H1 (cell line): ENCODE data around the gene SSBP3. TPM values are rescaled to one million over a fixed set of nuclear protein-coding genes. Genes with fewer than 3 reads are reported as not detected.

Experiments used
- CREB1 ChIP-seq: IDR thresholded peaks from 2 replicates; pipeline ENCODE4 v1.6.1; 2012; ENCODE audit warnings: inconsistent platforms
- EZH2 ChIP-seq: fragments of 200-600 bp; sonication (generic); IDR thresholded peaks from 2 replicates; pipeline ENCODE4 v1.7.1; 2012; ENCODE audit warnings: low read depth, mild to moderate bottlenecking, moderate library complexity, low read length, inconsistent platforms; ENCODE audit not compliant: severe bottlenecking
- JUN ChIP-seq: IDR thresholded peaks from 2 replicates; pipeline ENCODE4 v1.6.1; 2011; ENCODE audit warnings: low read depth, mild to moderate bottlenecking, improper control_type of control experiment, low read length
- KDM5A ChIP-seq: fragments of 200-600 bp; IDR thresholded peaks from 2 replicates; pipeline ENCODE4 v1.7.1; 2012; ENCODE audit warnings: mild to moderate bottlenecking, low read length, inconsistent platforms, mixed read lengths
- PHF8 ChIP-seq: fragments of 200-600 bp; sonication (generic); conservative IDR thresholded peaks from 2 replicates; pipeline ENCODE4 v1.7.1; 2012; ENCODE audit warnings: low read depth, mild to moderate bottlenecking, inconsistent platforms, low read length, moderate library complexity
- RAD21 ChIP-seq, 2 experiments: IDR thresholded peaks in 1 of 2; conservative IDR thresholded peaks in 1 of 2; 2 replicates each; pipeline ENCODE4 v1.6.1; 2011; ENCODE audit warnings: low read depth in 2 of 2, low read length in 2 of 2, improper control_type of control experiment in 1 of 2, inconsistent platforms in 1 of 2, mild to moderate bottlenecking in 1 of 2, moderate library complexity in 1 of 2
- SIX5 ChIP-seq: IDR thresholded peaks from 2 replicates; pipeline ENCODE4 v1.6.1; 2011; ENCODE audit warnings: mild to moderate bottlenecking, low read depth, low read length
- TAF7 ChIP-seq: optimal IDR thresholded peaks from 2 replicates; pipeline ENCODE3; 2011; ENCODE audit warnings: low read depth, mild to moderate bottlenecking, inconsistent platforms, low read length, moderate library complexity, borderline replicate concordance
- polyA plus RNA-seq, 7 experiments: library from polyadenylated mRNA; depleted of rRNA in 3 of 7; stranded (reverse) in 5 of 7; unstranded in 2 of 7; fragments of >200 nt in 5 of 7; fragments of 200-250 nt in 2 of 7; gene quantifications; 1 replicate in 5 of 7; 2 replicates in 1 of 7; 4 replicates in 1 of 7; pipeline versions ENCODE4 v1.2.1 to v1.2.3, GENCODE V29; 2011 to 2013; ENCODE audit warnings: missing spikeins in 2 of 7, mixed read lengths in 2 of 7
- total RNA-seq: library from RNA; stranded (reverse); fragmentation: NEBNext Ultra II Directional; extraction: Animal tissue kit (Norgen Biotek cat#: 25700); gene quantifications from 2 replicates; pipeline ENCODE4 v1.2.1, GENCODE V29; 2021
- TF ChIP-seq, protein P1 (sequence below): fragments of 300-600 bp; sonication (generic); IDR thresholded peaks from 2 replicates; pipeline ENCODE4 v1.7.1; 2012; ENCODE audit warnings: low read length, moderate library complexity, mild to moderate bottlenecking, inconsistent platforms; ENCODE audit not compliant: insufficient replicate concordance

SSBP3 gene
- total and polyA plus RNA-seq, 2 of the 8 experiments (the other 6 are each of a cell fraction or from before 2014, with no cell fraction given) = 99.7 to 133 TPM

DNA sequence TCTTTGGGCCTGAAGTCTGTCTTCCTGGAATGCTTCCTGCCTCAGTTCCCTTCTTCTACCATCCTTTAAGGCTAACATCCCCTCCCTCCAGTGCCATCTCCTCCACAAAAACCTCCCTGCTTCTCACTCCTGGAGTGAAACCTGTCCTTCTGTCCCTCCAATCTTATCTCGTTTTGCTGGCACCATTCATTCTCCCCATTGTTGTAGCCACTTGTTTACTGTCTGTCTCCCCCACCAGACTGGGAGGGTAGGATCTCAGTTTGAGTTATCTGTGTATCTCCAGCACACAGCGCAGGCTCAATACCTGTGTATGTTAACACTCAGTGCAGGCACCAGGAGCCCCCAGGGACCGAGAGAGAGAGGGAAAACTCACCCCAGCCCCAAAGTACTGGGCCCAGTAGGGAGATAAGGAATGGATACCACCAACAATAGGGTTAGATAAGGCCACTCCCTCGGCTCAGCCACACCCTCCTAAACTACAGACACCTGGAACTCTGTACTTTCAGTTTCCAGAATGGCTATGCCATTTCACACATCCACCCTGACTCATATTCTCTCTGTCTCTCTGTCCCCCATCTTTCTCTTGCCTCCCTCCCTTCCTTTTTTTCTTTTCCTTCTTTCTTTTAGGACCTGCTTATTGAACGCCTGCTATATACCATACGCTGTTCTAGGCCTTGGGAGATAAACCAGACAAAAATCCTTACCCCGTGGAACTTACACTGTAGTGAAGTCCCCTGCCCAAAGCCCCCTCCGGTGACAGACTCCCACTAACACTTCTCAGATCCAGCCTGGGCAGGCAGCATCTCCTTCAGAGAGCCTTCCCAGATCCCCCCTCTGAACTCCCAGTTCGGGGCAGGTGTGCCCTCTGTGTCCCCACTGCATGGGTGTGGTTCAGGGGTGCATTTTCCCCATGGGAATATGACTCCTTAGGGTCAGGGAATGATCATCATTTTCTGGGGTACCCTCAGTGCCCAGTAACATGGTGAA, 3.3 kb upstream of the SSBP3 start (continued):
- TF ChIP-seq, protein P1, sequence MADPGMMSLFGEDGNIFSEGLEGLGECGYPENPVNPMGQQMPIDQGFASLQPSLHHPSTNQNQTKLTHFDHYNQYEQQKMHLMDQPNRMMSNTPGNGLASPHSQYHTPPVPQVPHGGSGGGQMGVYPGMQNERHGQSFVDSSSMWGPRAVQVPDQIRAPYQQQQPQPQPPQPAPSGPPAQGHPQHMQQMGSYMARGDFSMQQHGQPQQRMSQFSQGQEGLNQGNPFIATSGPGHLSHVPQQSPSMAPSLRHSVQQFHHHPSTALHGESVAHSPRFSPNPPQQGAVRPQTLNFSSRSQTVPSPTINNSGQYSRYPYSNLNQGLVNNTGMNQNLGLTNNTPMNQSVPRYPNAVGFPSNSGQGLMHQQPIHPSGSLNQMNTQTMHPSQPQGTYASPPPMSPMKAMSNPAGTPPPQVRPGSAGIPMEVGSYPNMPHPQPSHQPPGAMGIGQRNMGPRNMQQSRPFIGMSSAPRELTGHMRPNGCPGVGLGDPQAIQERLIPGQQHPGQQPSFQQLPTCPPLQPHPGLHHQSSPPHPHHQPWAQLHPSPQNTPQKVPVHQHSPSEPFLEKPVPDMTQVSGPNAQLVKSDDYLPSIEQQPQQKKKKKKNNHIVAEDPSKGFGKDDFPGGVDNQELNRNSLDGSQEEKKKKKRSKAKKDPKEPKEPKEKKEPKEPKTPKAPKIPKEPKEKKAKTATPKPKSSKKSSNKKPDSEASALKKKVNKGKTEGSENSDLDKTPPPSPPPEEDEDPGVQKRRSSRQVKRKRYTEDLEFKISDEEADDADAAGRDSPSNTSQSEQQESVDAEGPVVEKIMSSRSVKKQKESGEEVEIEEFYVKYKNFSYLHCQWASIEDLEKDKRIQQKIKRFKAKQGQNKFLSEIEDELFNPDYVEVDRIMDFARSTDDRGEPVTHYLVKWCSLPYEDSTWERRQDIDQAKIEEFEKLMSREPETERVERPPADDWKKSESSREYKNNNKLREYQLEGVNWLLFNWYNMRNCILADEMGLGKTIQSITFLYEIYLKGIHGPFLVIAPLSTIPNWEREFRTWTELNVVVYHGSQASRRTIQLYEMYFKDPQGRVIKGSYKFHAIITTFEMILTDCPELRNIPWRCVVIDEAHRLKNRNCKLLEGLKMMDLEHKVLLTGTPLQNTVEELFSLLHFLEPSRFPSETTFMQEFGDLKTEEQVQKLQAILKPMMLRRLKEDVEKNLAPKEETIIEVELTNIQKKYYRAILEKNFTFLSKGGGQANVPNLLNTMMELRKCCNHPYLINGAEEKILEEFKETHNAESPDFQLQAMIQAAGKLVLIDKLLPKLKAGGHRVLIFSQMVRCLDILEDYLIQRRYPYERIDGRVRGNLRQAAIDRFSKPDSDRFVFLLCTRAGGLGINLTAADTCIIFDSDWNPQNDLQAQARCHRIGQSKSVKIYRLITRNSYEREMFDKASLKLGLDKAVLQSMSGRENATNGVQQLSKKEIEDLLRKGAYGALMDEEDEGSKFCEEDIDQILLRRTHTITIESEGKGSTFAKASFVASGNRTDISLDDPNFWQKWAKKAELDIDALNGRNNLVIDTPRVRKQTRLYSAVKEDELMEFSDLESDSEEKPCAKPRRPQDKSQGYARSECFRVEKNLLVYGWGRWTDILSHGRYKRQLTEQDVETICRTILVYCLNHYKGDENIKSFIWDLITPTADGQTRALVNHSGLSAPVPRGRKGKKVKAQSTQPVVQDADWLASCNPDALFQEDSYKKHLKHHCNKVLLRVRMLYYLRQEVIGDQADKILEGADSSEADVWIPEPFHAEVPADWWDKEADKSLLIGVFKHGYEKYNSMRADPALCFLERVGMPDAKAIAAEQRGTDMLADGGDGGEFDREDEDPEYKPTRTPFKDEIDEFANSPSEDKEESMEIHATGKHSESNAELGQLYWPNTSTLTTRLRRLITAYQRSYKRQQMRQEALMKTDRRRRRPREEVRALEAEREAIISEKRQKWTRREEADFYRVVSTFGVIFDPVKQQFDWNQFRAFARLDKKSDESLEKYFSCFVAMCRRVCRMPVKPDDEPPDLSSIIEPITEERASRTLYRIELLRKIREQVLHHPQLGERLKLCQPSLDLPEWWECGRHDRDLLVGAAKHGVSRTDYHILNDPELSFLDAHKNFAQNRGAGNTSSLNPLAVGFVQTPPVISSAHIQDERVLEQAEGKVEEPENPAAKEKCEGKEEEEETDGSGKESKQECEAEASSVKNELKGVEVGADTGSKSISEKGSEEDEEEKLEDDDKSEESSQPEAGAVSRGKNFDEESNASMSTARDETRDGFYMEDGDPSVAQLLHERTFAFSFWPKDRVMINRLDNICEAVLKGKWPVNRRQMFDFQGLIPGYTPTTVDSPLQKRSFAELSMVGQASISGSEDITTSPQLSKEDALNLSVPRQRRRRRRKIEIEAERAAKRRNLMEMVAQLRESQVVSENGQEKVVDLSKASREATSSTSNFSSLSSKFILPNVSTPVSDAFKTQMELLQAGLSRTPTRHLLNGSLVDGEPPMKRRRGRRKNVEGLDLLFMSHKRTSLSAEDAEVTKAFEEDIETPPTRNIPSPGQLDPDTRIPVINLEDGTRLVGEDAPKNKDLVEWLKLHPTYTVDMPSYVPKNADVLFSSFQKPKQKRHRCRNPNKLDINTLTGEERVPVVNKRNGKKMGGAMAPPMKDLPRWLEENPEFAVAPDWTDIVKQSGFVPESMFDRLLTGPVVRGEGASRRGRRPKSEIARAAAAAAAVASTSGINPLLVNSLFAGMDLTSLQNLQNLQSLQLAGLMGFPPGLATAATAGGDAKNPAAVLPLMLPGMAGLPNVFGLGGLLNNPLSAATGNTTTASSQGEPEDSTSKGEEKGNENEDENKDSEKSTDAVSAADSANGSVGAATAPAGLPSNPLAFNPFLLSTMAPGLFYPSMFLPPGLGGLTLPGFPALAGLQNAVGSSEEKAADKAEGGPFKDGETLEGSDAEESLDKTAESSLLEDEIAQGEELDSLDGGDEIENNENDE = no peak
- TF ChIP-seq JUN (no peak), RAD21 (IDR thresholded peaks at IDR 0.05 in 1 of 2, conservative IDR thresholded peaks at IDR 0.05 in 1 of 2; ENCODE audit: low read depth in 2 of 2, low read length in 2 of 2) (no peak), CREB1 (no peak), SIX5 (no peak), TAF7 (no peak), EZH2 (no peak), PHF8 (no peak), KDM5A (no peak)
